Mesendoderm (in vitro differentiated cells): ENCODE results near the gene TBATA.

Source experiments
- DNase-seq: peaks from one replicate; pipeline ENCODE4 v3.0.0; 2013
- H2AK5ac ChIP-seq: 2 replicates; pipeline ENCODE4 v1.6.1; 2013; ENCODE audit warnings: low read length, inconsistent platforms
- H2BK120ac ChIP-seq: 2 replicates; pipeline ENCODE4 v1.6.1; 2013; ENCODE audit warnings: low read depth, mild to moderate bottlenecking, low read length, moderate library complexity, mixed read lengths
- H2BK15ac ChIP-seq: replicated peaks from 2 replicates; pipeline ENCODE4 v1.6.1; 2013; ENCODE audit warnings: low read depth, mild to moderate bottlenecking, moderate library complexity
- H2BK5ac ChIP-seq: 2 replicates; pipeline ENCODE4 v1.6.1; 2013; ENCODE audit warnings: low read length, inconsistent platforms
- H3K18ac ChIP-seq: 2 replicates; pipeline ENCODE4 v1.6.1; 2013; ENCODE audit warnings: mild to moderate bottlenecking, low read length, mixed read lengths
- H3K23ac ChIP-seq: one replicate; pipeline ENCODE4 v1.6.1; 2013; ENCODE audit warnings: low read length
- H3K27ac ChIP-seq: 2 replicates; pipeline ENCODE4 v1.5.1; 2013; ENCODE audit warnings: low read depth, mild to moderate bottlenecking, inconsistent platforms, low read length, moderate library complexity
- H3K27me3 ChIP-seq: 2 replicates; pipeline ENCODE4 v1.6.1; 2013; ENCODE audit warnings: low read length, control low read depth, mild to moderate bottlenecking, inconsistent platforms; ENCODE audit not compliant: insufficient read depth, poor library complexity
- H3K36me3 ChIP-seq: 2 replicates; pipeline ENCODE4 v1.6.1; 2013; ENCODE audit warnings: low read length, inconsistent platforms; ENCODE audit not compliant: control insufficient read depth, insufficient read depth
- H3K4ac ChIP-seq: one replicate; pipeline ENCODE4 v1.6.1; 2013; ENCODE audit warnings: low read depth, mild to moderate bottlenecking, low read length, moderate library complexity
- H3K4me1 ChIP-seq: 2 replicates; pipeline ENCODE4 v1.6.1; 2013; ENCODE audit warnings: low read depth, low read length, inconsistent platforms; ENCODE audit not compliant: control insufficient read depth
- H3K4me2 ChIP-seq: 2 replicates; pipeline ENCODE4 v1.6.1; 2013; ENCODE audit warnings: low read length
- H3K4me3 ChIP-seq: 2 replicates; pipeline ENCODE4 v1.5.1; 2013; ENCODE audit warnings: mild to moderate bottlenecking, low read length
- H3K56ac ChIP-seq: one replicate; pipeline ENCODE4 v1.6.1; 2013; ENCODE audit warnings: low read length
- H3K79me1 ChIP-seq: 2 replicates; pipeline ENCODE4 v1.6.1; 2013; ENCODE audit warnings: low read length, inconsistent platforms
- H3K79me2 ChIP-seq: 2 replicates; pipeline ENCODE4 v1.6.1; 2013; ENCODE audit warnings: mild to moderate bottlenecking, low read length; ENCODE audit not compliant: control insufficient read depth, insufficient read depth
- H3K9ac ChIP-seq: 2 replicates; pipeline ENCODE4 v1.6.1; 2013; ENCODE audit warnings: low read length, inconsistent platforms
- H4K5ac ChIP-seq: one replicate; pipeline ENCODE4 v1.6.1; 2013; ENCODE audit warnings: low read length
- H4K8ac ChIP-seq: one replicate; pipeline ENCODE4 v1.6.1; 2013; ENCODE audit warnings: low read depth, mild to moderate bottlenecking, control low read depth, low read length, moderate library complexity
- WGBS: extraction: QIAGEN DNeasy Blood & Tissue Kit; methylation state at CpG from one replicate; pipeline ENCODE4 v1.1.7; 2013; ENCODE audit warnings: low lambda C conversion rate, missing lambda C conversion rate; ENCODE audit not compliant: insufficient coverage; ENCODE audit errors: extremely low coverage; 5-methylcytosine and 5-hydroxymethylcytosine counted together

Gene TBATA

GRCh38 chr10:70832221-70832620 is 47.0 kb upstream of the TBATA start:
- H3K18ac ChIP-seq: no peak overlapping the region
- no peak overlapping the region for H3K56ac ChIP-seq
- H2BK5ac ChIP-seq: no peak overlapping the region
- H3K79me1 ChIP-seq: peaks cover 23% of the 10 kb centered on the region
- no CpG with 5 or more reads among the region's 3 CpGs for WGBS
- H3K79me2 ChIP-seq: peaks cover 33% of the 10 kb centered on the region
- H3K23ac ChIP-seq: no peak overlapping the region
- no peak overlapping the region for H3K4me2 ChIP-seq
- no peak overlapping the region for H3K9ac ChIP-seq
- H3K27ac ChIP-seq: no peak overlapping the region
- no peak overlapping the region for H2BK120ac ChIP-seq
- no peak overlapping the region for H4K5ac ChIP-seq
- H3K4me3 ChIP-seq: no peak overlapping the region
- H4K8ac ChIP-seq: no peak overlapping the region
- no peaks in the 10 kb centered on the region for H3K27me3 ChIP-seq
- no peaks in the 10 kb centered on the region for H3K36me3 ChIP-seq
- no peak for DNase-seq
- no peak overlapping the region for H3K4ac ChIP-seq
- no peaks in the 10 kb centered on the region for H3K4me1 ChIP-seq
- H2AK5ac ChIP-seq: no peak overlapping the region
- H2BK15ac ChIP-seq: no peak overlapping the region

- Histone ChIP-seq H3K36me3 (peaks cover 1% of the 10 kb centered on the region), H2BK120ac (no peak overlapping the region), H3K4ac (no peak overlapping the region), H3K79me1 (peaks cover 22% of the 10 kb centered on the region), H4K8ac (no peak overlapping the region), H3K79me2 (peaks cover 33% of the 10 kb centered on the region), H3K4me2 (no peak overlapping the region), H3K9ac (no peak overlapping the region), H4K5ac (no peak overlapping the region), H3K27me3 (no peaks in the 10 kb centered on the region), H2BK15ac (no peak overlapping the region), H3K56ac (no peak overlapping the region), H3K4me3 (no peak overlapping the region), H3K27ac (no peak overlapping the region), H2AK5ac (no peak overlapping the region), H2BK5ac (no peak overlapping the region), H3K4me1 (no peaks in the 10 kb centered on the region), H3K23ac (no peak overlapping the region), H3K18ac (no peak overlapping the region)
- no CpG with 5 or more reads among the region's 3 CpGs for WGBS
- DNase-seq: no peak
Measured at GRCh38 chr10:70830164-70830563, 45.0 kb upstream of the TBATA start.

GRCh38 chr10:70829543-70829942 is 44.4 kb upstream of the TBATA start:
- H2BK120ac ChIP-seq: no peak overlapping the region
- H3K9ac ChIP-seq: no peak overlapping the region
- no CpG with 5 or more reads among the region's 5 CpGs for WGBS
- no peak overlapping the region for H4K8ac ChIP-seq
- H3K27ac ChIP-seq: no peak overlapping the region
- no peak overlapping the region for H3K4me3 ChIP-seq
- peaks cover 1% of the 10 kb centered on the region for H3K36me3 ChIP-seq
- H3K56ac ChIP-seq: no peak overlapping the region
- H3K4ac ChIP-seq: no peak overlapping the region
- H2BK15ac ChIP-seq: no peak overlapping the region
- H3K18ac ChIP-seq: no peak overlapping the region
- DNase-seq: no peak
- H3K23ac ChIP-seq: no peak overlapping the region
- H3K4me2 ChIP-seq: no peak overlapping the region
- H2BK5ac ChIP-seq: no peak overlapping the region
- H2AK5ac ChIP-seq: no peak overlapping the region
- H3K79me2 ChIP-seq: peaks cover 29% of the 10 kb centered on the region
- H4K5ac ChIP-seq: no peak overlapping the region
- H3K4me1 ChIP-seq: no peaks in the 10 kb centered on the region
- peaks cover 20% of the 10 kb centered on the region for H3K79me1 ChIP-seq
- H3K27me3 ChIP-seq: no peaks in the 10 kb centered on the region

GRCh38 chr10:70828923-70829322 is 43.7 kb upstream of the TBATA start:
- H2AK5ac ChIP-seq: no peak overlapping the region
- H2BK5ac ChIP-seq: no peak overlapping the region
- no peak overlapping the region for H3K56ac ChIP-seq
- WGBS: no CpG with 5 or more reads among the region's 4 CpGs
- H3K79me1 ChIP-seq: peaks cover 16% of the 10 kb centered on the region
- no peak overlapping the region for H3K18ac ChIP-seq
- H3K79me2 ChIP-seq: peaks cover 25% of the 10 kb centered on the region
- no peak overlapping the region for H3K9ac ChIP-seq
- no peak for DNase-seq
- H3K23ac ChIP-seq: no peak overlapping the region
- H3K27me3 ChIP-seq: no peaks in the 10 kb centered on the region
- no peak overlapping the region for H2BK15ac ChIP-seq
- H2BK120ac ChIP-seq: no peak overlapping the region
- H3K4ac ChIP-seq: no peak overlapping the region
- peaks cover 1% of the 10 kb centered on the region for H3K36me3 ChIP-seq
- H4K8ac ChIP-seq: no peak overlapping the region
- H3K4me2 ChIP-seq: no peak overlapping the region
- H3K4me1 ChIP-seq: no peaks in the 10 kb centered on the region
- H3K4me3 ChIP-seq: no peak overlapping the region
- H3K27ac ChIP-seq: no peak overlapping the region
- H4K5ac ChIP-seq: no peak overlapping the region

GRCh38 chr10:70827086-70827757 is 42.0 kb upstream of the TBATA start:
- Histone ChIP-seq H2BK120ac (no peak overlapping the region), H2AK5ac (no peak overlapping the region), H3K79me1 (peaks cover 14% of the 10 kb centered on the region), H4K8ac (no peak overlapping the region), H3K18ac (no peak overlapping the region), H3K4me2 (no peak overlapping the region), H3K4me3 (no peak overlapping the region), H3K23ac (no peak overlapping the region), H3K56ac (no peak overlapping the region), H3K9ac (no peak overlapping the region), H2BK5ac (no peak overlapping the region), H3K4me1 (no peaks in the 10 kb centered on the region), H4K5ac (no peak overlapping the region), H3K27me3 (no peaks in the 10 kb centered on the region), H3K27ac (no peak overlapping the region), H3K79me2 (peaks cover 17% of the 10 kb centered on the region), H3K36me3 (peaks cover 4% of the 10 kb centered on the region), H2BK15ac (no peak overlapping the region), H3K4ac (no peak overlapping the region)
- DNase-seq: no peak
- no CpG with 5 or more reads among the region's 2 CpGs for WGBS
